Lower leg skin (tissue), 4 donors: ENCODE data around the gene TBRG4. TPM values are rescaled to one million over a fixed set of nuclear protein-coding genes. Genes with fewer than 3 reads are reported as not detected.

Experiments
- DNase-seq, 2 donors: peaks; one replicate each; pipeline ENCODE4 v3.0.0-alpha.2; 2019; ENCODE audit warnings: low spot score in 2 of 2
- H3K4me3 ChIP-seq: fragments of 200-600 bp; sonication (generic); 2 replicates; pipeline ENCODE4 v1.5.1; 2017; ENCODE audit warnings: mild to moderate bottlenecking, low read depth; ENCODE audit not compliant: poor library complexity, severe bottlenecking
- CTCF ChIP-seq, 3 donors: fragments of 450-650 bp; IDR thresholded peaks; one replicate each; pipeline ENCODE4 v1.5.1; 2016; ENCODE audit warnings: antibody characterized with exemption in 3 of 3, mild to moderate bottlenecking in 3 of 3, moderate library complexity in 2 of 3
- POLR2A ChIP-seq, 2 donors: fragments of 450-650 bp; IDR thresholded peaks; one replicate each; pipeline ENCODE4 v1.6.1; 2016 to 2017; ENCODE audit warnings: antibody characterized with exemption in 2 of 2, mild to moderate bottlenecking in 1 of 2, moderate library complexity in 1 of 2
- WGBS, 2 donors: methylation state at CpG; one replicate each; pipeline ENCODE4 v1.1.5; 2018; 5-methylcytosine and 5-hydroxymethylcytosine counted together
- intact Hi-C: fragments of 100-400 bp; cut with DNase I; formaldehyde crosslinking; loops from one replicate; pipeline ENCODE4 v1.15.0; 2023; ENCODE audit warnings: low total_unique reads
- total RNA-seq, 4 donors: library from RNA; depleted of rRNA; stranded (reverse); fragments of >200 nt; gene quantifications; one replicate each; pipeline ENCODE4 v1.1.0, GENCODE V29; 2016

The TBRG4 gene
- total RNA-seq, 4 donors from 2014 or later, result 46.0 to 62.3 (median 58.1) TPM

DNA sequence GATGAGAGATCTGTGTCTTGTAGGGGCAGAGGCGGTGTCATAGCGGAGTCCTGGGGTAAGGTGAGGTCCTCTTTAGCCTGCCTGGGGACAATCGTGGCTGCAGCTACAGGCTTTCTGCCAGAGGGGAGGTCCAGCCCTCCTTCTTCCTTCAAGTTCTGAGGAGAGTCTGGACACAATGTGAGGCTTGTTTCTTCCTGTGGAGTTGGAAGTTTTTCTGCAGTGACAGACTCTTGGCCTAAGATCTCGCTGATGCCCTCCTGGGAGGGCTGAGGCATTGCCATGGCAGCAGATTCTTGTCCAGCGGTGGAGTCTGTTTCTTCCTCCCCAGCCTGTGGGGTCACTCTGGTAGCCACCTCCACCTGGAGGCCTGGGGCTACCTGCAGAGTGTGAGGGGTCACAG is 27.2 kb downstream of the TBRG4 start:
- TF ChIP-seq CTCF (IDR thresholded peaks at IDR 0.05) (no peak), POLR2A (IDR thresholded peaks at IDR 0.05) (no peak)
- H3K4me3 ChIP-seq, result no peak overlapping the region
- 74 to 82% methylated on average over 5 of the region's 5 CpGs for whole genome bisulfite sequencing, 2 donors
- intact Hi-C loops, result no loop called here
- DNase-seq, result no peak

DNA sequence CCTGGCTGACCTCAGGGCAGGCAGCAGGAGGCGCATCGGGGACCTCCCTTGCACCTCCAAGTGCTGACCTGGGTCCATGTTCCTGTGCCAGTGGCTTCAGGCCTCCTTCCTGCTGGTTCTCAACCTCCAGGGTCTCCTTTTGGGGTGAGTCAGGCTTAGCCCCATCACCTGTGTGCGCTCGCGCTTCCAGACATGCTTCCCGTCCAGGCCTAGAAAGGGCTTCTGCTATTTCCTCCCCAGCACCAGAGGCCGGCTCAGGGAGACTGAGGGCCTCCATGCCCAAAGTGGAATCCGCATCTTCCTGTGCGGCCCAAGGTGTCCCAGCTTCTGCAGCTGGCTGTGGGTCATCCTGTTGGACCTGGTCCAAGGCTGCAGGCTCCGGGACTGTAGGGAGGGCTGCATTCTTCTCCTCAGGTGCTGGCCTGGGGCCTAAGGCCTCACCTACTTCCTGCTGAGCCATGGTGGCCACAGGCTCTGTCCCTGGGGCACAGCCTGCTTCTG is 28.6 kb downstream of the TBRG4 start:
- no peak overlapping the region for H3K4me3 ChIP-seq
- DNase-seq, result no peak
- WGBS, 2 donors, result 86 to 92% methylated on average over 10 of the region's 10 CpGs
- no peak for TF ChIP-seq POLR2A (IDR thresholded peaks at IDR 0.05)
- no peak for TF ChIP-seq CTCF (IDR thresholded peaks at IDR 0.05)
- intact Hi-C loops, result no loop called here

- 77 to 87% methylated on average over 4 to 8 of the region's 18 CpGs for WGBS, 2 donors
- intact Hi-C loops, result no loop called here
- no peak for DNase-seq
- H3K4me3 ChIP-seq, result no peak overlapping the region
- no peak for TF ChIP-seq CTCF (IDR thresholded peaks at IDR 0.05)
- TF ChIP-seq POLR2A (IDR thresholded peaks at IDR 0.05), result no peak
Measured at GRCh38 chr7:45082031-45082830, 29.3 kb downstream of the TBRG4 start.

GRCh38 chr7:45081670-45081974 is 29.9 kb downstream of the TBRG4 start:
- 82 to 85% methylated on average over 9 of the region's 9 CpGs for WGBS, 2 donors
- no peak for DNase-seq
- no peak overlapping the region for H3K4me3 ChIP-seq
- TF ChIP-seq POLR2A (IDR thresholded peaks at IDR 0.05) (no peak), CTCF (IDR thresholded peaks at IDR 0.05) (no peak)
- intact Hi-C loops, result no loop called here

GRCh38 chr7:45080958-45081669 is 30.4 kb downstream of the TBRG4 start:
- no peak for TF ChIP-seq CTCF (IDR thresholded peaks at IDR 0.05)
- TF ChIP-seq POLR2A (IDR thresholded peaks at IDR 0.05), result no peak
- no peak for DNase-seq

More at GRCh38 chr7:45080958-45081669, 30.4 kb downstream of the TBRG4 start:
- intact Hi-C loops, result no loop called here
- WGBS, 2 donors, result 89 to 91% methylated on average over 11 to 14 of the region's 14 CpGs
- no peak overlapping the region for H3K4me3 ChIP-seq
